Lung (tissue), 12 donors: Measurements from ENCODE around the gene EIF4E1B. TPM values are rescaled to one million over a fixed set of nuclear protein-coding genes. Genes with fewer than 3 reads are reported as not detected.

Experiments used
- ATAC-seq: fragments of 200-7000 bp; cut with Tn5 transposase; one replicate; pipeline ENCODE4 v1.9.1; 2020; ENCODE audit warnings: moderate number of reproducible peaks; ENCODE audit not compliant: insufficient read depth, low FRiP score
- DNase-seq, 3 donors: peaks; one replicate each; pipeline ENCODE4 v3.0.0-alpha.2; 2013 to 2017
- H3K27ac ChIP-seq, 2 donors: one replicate each; pipeline ENCODE4 v1.5.1; 2013; ENCODE audit warnings: mild to moderate bottlenecking in 2 of 2, moderate library complexity in 2 of 2, control low read depth in 1 of 2, inconsistent platforms in 1 of 2, low read depth in 1 of 2, low read length in 1 of 2
- H3K27me3 ChIP-seq, 3 donors: one replicate each; pipeline ENCODE4 v1.5.1; 2013; ENCODE audit warnings: low read length in 2 of 3; ENCODE audit not compliant: control insufficient read depth in 3 of 3, insufficient read depth in 3 of 3
- H3K36me3 ChIP-seq, 4 donors: one replicate each; pipeline ENCODE4 v1.5.1; 2013; ENCODE audit warnings: low read length in 4 of 4, mild to moderate bottlenecking in 1 of 4, moderate library complexity in 1 of 4; ENCODE audit not compliant: control insufficient read depth in 4 of 4, insufficient read depth in 4 of 4
- H3K4me1 ChIP-seq, 5 donors: one replicate each; pipeline ENCODE4 v1.5.1; 2013; ENCODE audit warnings: low read length in 5 of 5, mild to moderate bottlenecking in 2 of 5, moderate library complexity in 1 of 5; ENCODE audit not compliant: control insufficient read depth in 5 of 5, insufficient read depth in 5 of 5
- H3K4me3 ChIP-seq: one replicate; pipeline ENCODE4 v1.5.1; 2013; ENCODE audit warnings: mild to moderate bottlenecking, control low read depth, moderate library complexity
- H3K9ac ChIP-seq, 2 donors: one replicate each; pipeline ENCODE4 v1.5.1; 2013; ENCODE audit warnings: low read length in 2 of 2, control low read depth in 1 of 2; ENCODE audit not compliant: insufficient read depth in 1 of 2
- H3K9me3 ChIP-seq, 4 donors: one replicate each; pipeline ENCODE4 v1.5.1; 2013; ENCODE audit warnings: low read length in 3 of 4, mild to moderate bottlenecking in 1 of 4, moderate library complexity in 1 of 4; ENCODE audit not compliant: control insufficient read depth in 4 of 4, insufficient read depth in 3 of 4
- WGBS, 2 donors: extraction: QIAGEN DNeasy Blood & Tissue Kit; methylation state at CpG; one replicate each; pipeline ENCODE4 v1.1.7; 2013; 5-methylcytosine and 5-hydroxymethylcytosine counted together
- polyA plus RNA-seq, 2 donors: library from polyadenylated mRNA; stranded (reverse); fragments of 200-250 nt; gene quantifications; one replicate each; pipeline ENCODE4 v1.2.1, GENCODE V29; 2013
- total RNA-seq, 2 donors: library from RNA; depleted of rRNA in 1 of 2; stranded (reverse); fragments of >200 nt in 1 of 2; gene quantifications; one replicate each; pipeline ENCODE4 v1.2.1, GENCODE V29; 2014 to 2021
- TF ChIP-seq, protein P1 (sequence below): IDR thresholded peaks from 2 replicates; pipeline ENCODE4 v1.5.1; 2012; ENCODE audit warnings: mild to moderate bottlenecking; ENCODE audit errors: control extremely low read depth, extremely low read depth
- donor health status: control.
- donor health status: control.
- donor health status: Bipolar disorder and iron deficiency.
- donor health status: healthy.
- donor health status: DM: yes; HTN: yes; CAD: no.

Gene EIF4E1B
- total and polyA plus RNA-seq, 4 donors, result not detected

DNA sequence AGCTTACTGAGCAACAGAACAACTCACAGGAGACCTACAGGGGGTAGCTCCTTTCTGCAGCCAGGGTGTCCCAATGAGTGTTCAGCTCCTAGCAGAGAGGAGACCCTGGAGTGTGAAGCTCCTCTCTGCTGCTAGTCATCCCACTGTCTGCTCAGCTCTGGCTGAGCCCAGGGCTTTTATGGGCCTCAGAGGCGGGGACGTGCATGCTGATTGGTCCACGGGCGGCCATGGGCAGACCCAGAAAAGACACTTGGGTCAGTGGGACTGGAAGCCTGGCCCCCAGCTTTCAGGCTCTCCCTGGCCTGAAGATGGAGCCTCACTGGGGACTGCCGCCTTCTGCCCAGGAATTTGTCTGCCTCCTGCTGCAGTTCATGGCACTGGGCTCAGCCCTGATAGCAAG lies 57.4 kb downstream of the EIF4E1B start:
- Histone ChIP-seq H3K4me1 (peaks cover 0 to 4% (median 0%) of the 10 kb centered on the region in 5 donors), H3K27me3 (peaks cover 0 to 11% (median 4%) of the 10 kb centered on the region in 3 donors), H3K9ac (no peak overlapping the region), H3K4me3 (no peak overlapping the region), H3K36me3 (no peaks in the 10 kb centered on the region), H3K27ac (no peak overlapping the region), H3K9me3 (peaks cover 0 to 21% (median 1%) of the 10 kb centered on the region in 4 donors)
- DNase-seq (no peak), ATAC-seq (no peak)
- 87 to 89% methylated on average over 5 of the region's 5 CpGs for WGBS, 2 donors
- TF ChIP-seq, protein P1, sequence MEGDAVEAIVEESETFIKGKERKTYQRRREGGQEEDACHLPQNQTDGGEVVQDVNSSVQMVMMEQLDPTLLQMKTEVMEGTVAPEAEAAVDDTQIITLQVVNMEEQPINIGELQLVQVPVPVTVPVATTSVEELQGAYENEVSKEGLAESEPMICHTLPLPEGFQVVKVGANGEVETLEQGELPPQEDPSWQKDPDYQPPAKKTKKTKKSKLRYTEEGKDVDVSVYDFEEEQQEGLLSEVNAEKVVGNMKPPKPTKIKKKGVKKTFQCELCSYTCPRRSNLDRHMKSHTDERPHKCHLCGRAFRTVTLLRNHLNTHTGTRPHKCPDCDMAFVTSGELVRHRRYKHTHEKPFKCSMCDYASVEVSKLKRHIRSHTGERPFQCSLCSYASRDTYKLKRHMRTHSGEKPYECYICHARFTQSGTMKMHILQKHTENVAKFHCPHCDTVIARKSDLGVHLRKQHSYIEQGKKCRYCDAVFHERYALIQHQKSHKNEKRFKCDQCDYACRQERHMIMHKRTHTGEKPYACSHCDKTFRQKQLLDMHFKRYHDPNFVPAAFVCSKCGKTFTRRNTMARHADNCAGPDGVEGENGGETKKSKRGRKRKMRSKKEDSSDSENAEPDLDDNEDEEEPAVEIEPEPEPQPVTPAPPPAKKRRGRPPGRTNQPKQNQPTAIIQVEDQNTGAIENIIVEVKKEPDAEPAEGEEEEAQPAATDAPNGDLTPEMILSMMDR, result no peak

DNA sequence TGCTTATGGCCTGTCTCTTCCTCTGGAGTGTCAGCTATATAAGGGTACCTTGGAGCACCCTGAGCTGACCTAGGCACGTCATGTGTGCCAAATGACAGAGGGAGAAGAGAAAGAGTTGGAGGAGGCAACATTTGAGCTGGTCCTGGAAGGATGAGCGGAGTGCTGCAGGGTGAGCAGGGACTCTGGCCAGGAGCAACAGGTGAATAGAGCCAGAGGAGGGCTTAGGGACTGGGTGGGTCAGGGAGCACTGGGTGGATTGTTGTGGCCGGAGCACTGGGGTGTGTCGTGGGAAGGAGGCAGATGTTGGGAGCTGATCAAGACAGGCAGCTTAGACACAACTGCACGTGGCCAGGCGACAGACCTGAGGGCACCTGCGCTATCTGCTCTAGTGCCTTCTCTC lies 60.4 kb downstream of the EIF4E1B start:
- H3K27me3 ChIP-seq, result peaks cover 0 to 5% (median 0%) of the 10 kb centered on the region in 3 donors
- no peak for DNase-seq

DNA sequence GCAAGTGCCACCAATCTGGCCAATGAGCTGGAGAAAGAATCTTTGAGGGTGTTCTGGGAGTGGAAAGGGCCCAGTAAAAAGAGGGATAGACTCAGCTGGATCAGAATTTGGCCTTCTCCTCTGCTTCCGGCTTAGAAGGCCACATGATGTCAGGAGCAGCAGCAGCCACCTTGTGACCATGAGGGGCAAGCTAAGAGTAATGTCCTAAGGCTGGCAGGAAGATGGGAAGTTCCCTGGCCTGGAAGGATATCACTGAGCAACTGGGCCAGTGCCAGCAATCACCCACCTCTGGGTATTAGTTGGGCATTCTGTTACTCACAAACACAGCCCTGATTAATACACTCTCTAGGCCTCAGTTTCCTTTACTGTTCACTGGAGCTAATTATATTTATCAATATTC lies 61.0 kb downstream of the EIF4E1B start:
- no peak for ATAC-seq
- no peak for DNase-seq
- H3K36me3 ChIP-seq, result no peaks in the 10 kb centered on the region
- no peak overlapping the region for H3K27ac ChIP-seq
- H3K4me1 ChIP-seq, result peaks cover 0 to 11% (median 0%) of the 10 kb centered on the region in 5 donors
- H3K4me3 ChIP-seq, result no peak overlapping the region
- peaks cover 0 to 9% (median 0%) of the 10 kb centered on the region in 3 donors for H3K27me3 ChIP-seq
- no peak overlapping the region for H3K9ac ChIP-seq
- peaks cover 0 to 17% (median 1%) of the 10 kb centered on the region in 4 donors for H3K9me3 ChIP-seq
- 100% methylated on average over 1 of the region's 1 CpG for WGBS, 2 donors
- TF ChIP-seq, protein P1, result no peak

More for the DNA sequence above, 60.4 kb downstream of the EIF4E1B start:
- Histone ChIP-seq H3K9me3 (peaks cover 0 to 17% (median 1%) of the 10 kb centered on the region in 4 donors), H3K4me1 (peaks cover 0 to 11% (median 0%) of the 10 kb centered on the region in 5 donors), H3K9ac (no peak overlapping the region), H3K27ac (no peak overlapping the region), H3K36me3 (no peaks in the 10 kb centered on the region), H3K4me3 (no peak overlapping the region)
- TF ChIP-seq, protein P1, result no peak
- no peak for ATAC-seq
- WGBS, 2 donors, result 87 to 91% methylated on average over 7 of the region's 7 CpGs

DNA sequence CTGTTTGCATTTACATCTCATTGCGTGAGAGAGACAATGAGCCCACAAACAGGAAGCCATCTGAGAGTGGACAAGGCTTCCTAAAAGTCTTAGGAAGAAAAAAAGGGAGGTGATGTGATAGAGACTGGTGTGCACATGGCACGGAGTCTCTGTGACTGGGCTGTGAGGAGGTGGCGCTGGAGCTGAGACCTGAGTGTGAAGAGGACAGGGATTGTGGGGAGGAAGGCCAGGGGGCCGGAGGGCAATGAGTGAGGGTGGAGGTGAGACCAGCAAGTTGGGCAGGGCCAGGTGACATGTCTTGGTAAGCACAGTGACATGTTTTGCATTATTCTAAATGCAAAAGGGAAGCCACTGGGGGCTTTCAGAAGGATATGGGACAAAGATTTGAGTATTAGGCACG lies 61.9 kb downstream of the EIF4E1B start:
- Histone ChIP-seq H3K4me3 (no peak overlapping the region), H3K4me1 (peaks cover 0 to 11% (median 0%) of the 10 kb centered on the region in 5 donors), H3K27me3 (peaks cover 0 to 11% (median 3%) of the 10 kb centered on the region in 3 donors), H3K9me3 (peaks cover 0 to 14% (median 1%) of the 10 kb centered on the region in 4 donors), H3K9ac (no peak overlapping the region), H3K36me3 (no peaks in the 10 kb centered on the region), H3K27ac (no peak overlapping the region)
- 50 to 59% methylated on average over 5 of the region's 5 CpGs for WGBS, 2 donors
- no peak for ATAC-seq
- DNase-seq, result no peak
- TF ChIP-seq, protein P1, result no peak
